ENCODE measurements around the gene C1orf115.

Gene C1orf115

DNA sequence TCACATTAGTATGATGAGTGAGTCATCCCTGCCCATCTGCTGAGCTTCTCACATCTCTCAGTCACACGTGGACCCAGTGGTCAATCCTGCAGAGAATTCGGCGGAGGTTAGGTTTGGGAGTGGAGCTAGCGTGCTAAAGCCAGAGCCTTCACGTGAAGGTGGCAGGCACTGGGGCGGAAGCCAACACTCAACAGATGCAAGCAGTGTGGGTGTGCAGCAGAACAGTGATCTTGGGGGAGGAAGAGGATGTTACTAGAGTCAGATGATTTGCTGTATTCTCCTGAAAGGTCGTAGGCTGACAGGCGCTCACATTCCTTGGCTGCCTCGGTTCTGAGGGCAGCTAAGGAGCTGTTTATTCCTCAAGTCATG, 6.7 kb downstream of the C1orf115 start:
- no peaks in the 10 kb centered on the region for H3K4me1 ChIP-seq (ENCODE audit: low read length)
- no peak overlapping the region for H3K9ac ChIP-seq (ENCODE audit: low read length)
- no peaks in the 10 kb centered on the region for H4K20me1 ChIP-seq (ENCODE audit: insufficient read depth, low read length)
- H3F3A ChIP-seq (ENCODE audit: insufficient read depth, low read length) = no peaks in the 10 kb centered on the region
- H2AFZ ChIP-seq (ENCODE audit: low read length) = no peak overlapping the region
- TF ChIP-seq EZH2phosphoT487 (IDR thresholded peaks at IDR 0.05; ENCODE audit: low read length) (no peak), EZH2 (optimal IDR thresholded peaks at IDR 0.05; ENCODE audit: low read depth, low read length) (no peak)
- TF ChIP-seq, protein P1, sequence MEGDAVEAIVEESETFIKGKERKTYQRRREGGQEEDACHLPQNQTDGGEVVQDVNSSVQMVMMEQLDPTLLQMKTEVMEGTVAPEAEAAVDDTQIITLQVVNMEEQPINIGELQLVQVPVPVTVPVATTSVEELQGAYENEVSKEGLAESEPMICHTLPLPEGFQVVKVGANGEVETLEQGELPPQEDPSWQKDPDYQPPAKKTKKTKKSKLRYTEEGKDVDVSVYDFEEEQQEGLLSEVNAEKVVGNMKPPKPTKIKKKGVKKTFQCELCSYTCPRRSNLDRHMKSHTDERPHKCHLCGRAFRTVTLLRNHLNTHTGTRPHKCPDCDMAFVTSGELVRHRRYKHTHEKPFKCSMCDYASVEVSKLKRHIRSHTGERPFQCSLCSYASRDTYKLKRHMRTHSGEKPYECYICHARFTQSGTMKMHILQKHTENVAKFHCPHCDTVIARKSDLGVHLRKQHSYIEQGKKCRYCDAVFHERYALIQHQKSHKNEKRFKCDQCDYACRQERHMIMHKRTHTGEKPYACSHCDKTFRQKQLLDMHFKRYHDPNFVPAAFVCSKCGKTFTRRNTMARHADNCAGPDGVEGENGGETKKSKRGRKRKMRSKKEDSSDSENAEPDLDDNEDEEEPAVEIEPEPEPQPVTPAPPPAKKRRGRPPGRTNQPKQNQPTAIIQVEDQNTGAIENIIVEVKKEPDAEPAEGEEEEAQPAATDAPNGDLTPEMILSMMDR (IDR thresholded peaks at IDR 0.05; ENCODE audit: low read length) = no peak
- no peaks in the 10 kb centered on the region for H3K36me3 ChIP-seq (replicated peaks; ENCODE audit: insufficient read depth, low read length)
- DNase-seq = no peak
- no peaks in the 10 kb centered on the region for H3K27me3 ChIP-seq (replicated peaks; ENCODE audit: insufficient read depth, low read length)
- H3K9me2 ChIP-seq (replicated peaks; ENCODE audit: insufficient read depth, low read length) = no peaks in the 10 kb centered on the region
- no peaks in the 10 kb centered on the region for H3K9me3 ChIP-seq (replicated peaks; ENCODE audit: insufficient read depth, low read length)
- no peak overlapping the region for H3K4me3 ChIP-seq (ENCODE audit: low read length)
- H3K4me2 ChIP-seq (ENCODE audit: low read depth, low read length) = no peak overlapping the region
- no peaks in the 10 kb centered on the region for H3K79me2 ChIP-seq (ENCODE audit: low read length)
- H3K27ac ChIP-seq (ENCODE audit: low read length) = no peak overlapping the region

DNA sequence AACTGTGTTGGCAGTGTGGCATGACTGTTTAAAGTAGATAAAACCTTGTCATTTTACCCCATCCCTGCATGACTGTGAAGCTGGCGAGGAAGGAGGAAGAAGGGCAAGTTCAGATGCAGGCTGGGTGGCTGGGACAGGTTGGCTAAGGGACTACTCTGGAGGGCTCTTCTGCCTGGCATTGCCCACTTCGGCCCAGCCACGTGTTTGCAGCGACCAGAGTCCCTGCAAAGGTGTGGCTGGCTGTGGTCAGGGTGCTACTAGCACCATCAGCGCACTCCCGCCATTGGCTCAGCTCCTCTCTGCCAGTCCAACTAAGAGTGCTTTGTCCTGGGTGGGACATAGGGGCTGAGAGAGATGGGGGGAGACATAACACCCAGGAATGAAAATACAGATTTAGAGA, 7.2 kb downstream of the C1orf115 start:
- no peak overlapping the region for H3K27ac ChIP-seq (ENCODE audit: low read length)
- H3K4me2 ChIP-seq (ENCODE audit: low read depth, low read length) = no peak overlapping the region
- H3K4me3 ChIP-seq (ENCODE audit: low read length) = no peak overlapping the region
- H3F3A ChIP-seq (ENCODE audit: insufficient read depth, low read length) = no peaks in the 10 kb centered on the region
- H3K9ac ChIP-seq (ENCODE audit: low read length) = no peak overlapping the region
- TF ChIP-seq, protein P1 (IDR thresholded peaks at IDR 0.05; ENCODE audit: low read length) = no peak
- TF ChIP-seq EZH2phosphoT487 (IDR thresholded peaks at IDR 0.05; ENCODE audit: low read length) (no peak), EZH2 (optimal IDR thresholded peaks at IDR 0.05; ENCODE audit: low read depth, low read length) (no peak)
- no peaks in the 10 kb centered on the region for H3K9me3 ChIP-seq (replicated peaks; ENCODE audit: insufficient read depth, low read length)
- no peaks in the 10 kb centered on the region for H3K27me3 ChIP-seq (replicated peaks; ENCODE audit: insufficient read depth, low read length)
- DNase-seq = no peak
- no peaks in the 10 kb centered on the region for H3K9me2 ChIP-seq (replicated peaks; ENCODE audit: insufficient read depth, low read length)
- H3K36me3 ChIP-seq (replicated peaks; ENCODE audit: insufficient read depth, low read length) = no peaks in the 10 kb centered on the region
- H3K4me1 ChIP-seq (ENCODE audit: low read length) = no peaks in the 10 kb centered on the region
- no peaks in the 10 kb centered on the region for H3K79me2 ChIP-seq (ENCODE audit: low read length)
- no peak overlapping the region for H2AFZ ChIP-seq (ENCODE audit: low read length)
- H4K20me1 ChIP-seq (ENCODE audit: insufficient read depth, low read length) = no peaks in the 10 kb centered on the region

DNA sequence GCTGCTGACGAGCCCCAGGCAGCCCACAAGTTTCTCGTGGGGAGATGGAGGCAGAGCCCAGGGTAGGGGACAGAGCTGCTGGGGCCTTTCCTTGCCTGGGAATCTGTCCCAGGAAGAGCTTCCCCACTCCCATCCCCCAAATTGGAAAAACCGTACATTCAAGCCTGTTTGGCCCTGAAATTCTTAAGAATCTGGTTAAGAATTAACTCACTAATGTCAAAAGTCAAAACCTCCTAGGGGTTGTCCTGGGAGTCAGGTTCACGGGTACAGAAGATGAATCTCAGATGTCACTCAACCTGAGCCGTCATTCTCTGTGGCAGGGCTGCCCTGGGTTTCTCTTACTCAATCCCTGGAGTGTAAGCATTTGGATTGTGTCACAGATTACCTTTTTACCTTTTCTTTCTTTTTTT, 8.4 kb downstream of the C1orf115 start:
- no peaks in the 10 kb centered on the region for H4K20me1 ChIP-seq (ENCODE audit: insufficient read depth, low read length)
- no peaks in the 10 kb centered on the region for H3K79me2 ChIP-seq (ENCODE audit: low read length)
- H3K27ac ChIP-seq (ENCODE audit: low read length) = no peak overlapping the region
- H2AFZ ChIP-seq (ENCODE audit: low read length) = no peak overlapping the region
- no peaks in the 10 kb centered on the region for H3K36me3 ChIP-seq (replicated peaks; ENCODE audit: insufficient read depth, low read length)
- DNase-seq = no peak
- H3K27me3 ChIP-seq (replicated peaks; ENCODE audit: insufficient read depth, low read length) = no peaks in the 10 kb centered on the region
- no peaks in the 10 kb centered on the region for H3K9me2 ChIP-seq (replicated peaks; ENCODE audit: insufficient read depth, low read length)
- TF ChIP-seq EZH2 (optimal IDR thresholded peaks at IDR 0.05; ENCODE audit: low read depth, low read length) = no peak
- no peak for TF ChIP-seq EZH2phosphoT487 (IDR thresholded peaks at IDR 0.05; ENCODE audit: low read length)
- TF ChIP-seq, protein P1 (IDR thresholded peaks at IDR 0.05; ENCODE audit: low read length) = no peak
- no peaks in the 10 kb centered on the region for H3F3A ChIP-seq (ENCODE audit: insufficient read depth, low read length)
- no peaks in the 10 kb centered on the region for H3K4me1 ChIP-seq (ENCODE audit: low read length)
- H3K4me2 ChIP-seq (ENCODE audit: low read depth, low read length) = no peak overlapping the region
- H3K4me3 ChIP-seq (ENCODE audit: low read length) = no peak overlapping the region
- no peak overlapping the region for H3K9ac ChIP-seq (ENCODE audit: low read length)
- no peaks in the 10 kb centered on the region for H3K9me3 ChIP-seq (replicated peaks; ENCODE audit: insufficient read depth, low read length)
